ENCODE measurements around the gene EGFR. TPM values are rescaled to one million over a fixed set of nuclear protein-coding genes. Genes with fewer than 3 reads are reported as not detected.

The EGFR gene
- total RNA-seq, 2 donors from 2014 or later, result 78.3 to 112 TPM

- no peak overlapping the region for H3K4me3 ChIP-seq
- TF ChIP-seq POLR2AphosphoS5 (IDR thresholded peaks at IDR 0.05) (no peak), CTCF (IDR thresholded peaks at IDR 0.05) (no peak), POLR2A (IDR thresholded peaks at IDR 0.05) (no peak)
- intact Hi-C loops (cut with DNase I), result loop anchor here (5.0 kb wide), 1 partner anchor 62 kb away; no protein-coding TSS in a partner anchor
- WGBS, result 97% methylated on average over 2 of the region's 2 CpGs
- H3K4me1 ChIP-seq (replicated peaks), result peaks cover 5% of the 10 kb centered on the region
- H3K36me3 ChIP-seq, result no peaks in the 10 kb centered on the region
- no peak for DNase-seq (ENCODE audit: low spot score)
- no peaks in the 10 kb centered on the region for H3K27me3 ChIP-seq (replicated peaks; ENCODE audit: insufficient read depth)
- H3K27ac ChIP-seq, result no peak overlapping the region
- no peaks in the 10 kb centered on the region for H3K9me3 ChIP-seq
Observed at GRCh38 chr7:55134786-55135185, 116.0 kb downstream of the EGFR start.

GRCh38 chr7:55135462-55135861 lies 116.6 kb downstream of the EGFR start:
- TF ChIP-seq POLR2AphosphoS5 (IDR thresholded peaks at IDR 0.05) (no peak), POLR2A (IDR thresholded peaks at IDR 0.05) (no peak), CTCF (IDR thresholded peaks at IDR 0.05) (no peak)
- Histone ChIP-seq H3K9me3 (no peaks in the 10 kb centered on the region), H3K4me3 (no peak overlapping the region), H3K4me1 (replicated peaks) (peaks cover 4% of the 10 kb centered on the region), H3K36me3 (no peaks in the 10 kb centered on the region), H3K27me3 (replicated peaks; ENCODE audit: insufficient read depth) (no peaks in the 10 kb centered on the region), H3K27ac (no peak overlapping the region)
- intact Hi-C loops (cut with DNase I), result no loop called here
- no peak for DNase-seq (ENCODE audit: low spot score)

- intact Hi-C loops (cut with DNase I), result no loop called here
- no peaks in the 10 kb centered on the region for H3K4me1 ChIP-seq (replicated peaks)
- no peak overlapping the region for H3K27ac ChIP-seq
- no peak for DNase-seq (ENCODE audit: low spot score)
- no peaks in the 10 kb centered on the region for H3K36me3 ChIP-seq
- TF ChIP-seq CTCF (IDR thresholded peaks at IDR 0.05) (no peak), POLR2A (IDR thresholded peaks at IDR 0.05) (no peak), POLR2AphosphoS5 (IDR thresholded peaks at IDR 0.05) (no peak)
- 94% methylated on average over 2 of the region's 2 CpGs for WGBS
- no peak overlapping the region for H3K4me3 ChIP-seq
- H3K9me3 ChIP-seq, result no peaks in the 10 kb centered on the region
- no peaks in the 10 kb centered on the region for H3K27me3 ChIP-seq (replicated peaks; ENCODE audit: insufficient read depth)
Observed at GRCh38 chr7:55138663-55139062, 119.8 kb downstream of the EGFR start.

GRCh38 chr7:55140221-55140940 lies 121.6 kb downstream of the EGFR start:
- peak; percentile 52 for TF ChIP-seq POLR2AphosphoS5 (IDR thresholded peaks at IDR 0.05)
- TF ChIP-seq CTCF (IDR thresholded peaks at IDR 0.05), result no peak
- no peaks in the 10 kb centered on the region for H3K9me3 ChIP-seq
- WGBS, result 18% methylated on average over 8 of the region's 8 CpGs
- no peaks in the 10 kb centered on the region for H3K36me3 ChIP-seq
- no peaks in the 10 kb centered on the region for H3K4me1 ChIP-seq (replicated peaks)
- H3K27ac ChIP-seq, result no peak overlapping the region
- intact Hi-C loops (cut with DNase I), result no loop called here
- no peaks in the 10 kb centered on the region for H3K27me3 ChIP-seq (replicated peaks; ENCODE audit: insufficient read depth)
- no peak for DNase-seq (ENCODE audit: low spot score)
- no peak overlapping the region for H3K4me3 ChIP-seq

- peak; percentile 40 for DNase-seq (ENCODE audit: low spot score)
- TF ChIP-seq POLR2AphosphoS5 (IDR thresholded peaks at IDR 0.05) (peak; percentile 12), POLR2A (IDR thresholded peaks at IDR 0.05) (no peak)
- Histone ChIP-seq H3K27me3 (replicated peaks; ENCODE audit: insufficient read depth) (no peaks in the 10 kb centered on the region), H3K9me3 (no peaks in the 10 kb centered on the region), H3K4me1 (replicated peaks) (no peaks in the 10 kb centered on the region), H3K4me3 (no peak overlapping the region), H3K36me3 (no peaks in the 10 kb centered on the region), H3K27ac (no peak overlapping the region)
- intact Hi-C loops (cut with DNase I), result no loop called here
Observed at GRCh38 chr7:55140941-55141278, 122.1 kb downstream of the EGFR start.

All from prostate gland (tissue), 2 donors.